Measurements from ENCODE around the gene TSGA10IP.

Gene TSGA10IP

GRCh38 chr11:65973439-65974110 is 28.3 kb downstream of the TSGA10IP start:
- no peak for DNase-seq

- no peak for DNase-seq
These were observed 30.5 kb downstream of the TSGA10IP start for GRCh38 chr11:65975771-65976170.

- DNase-seq = no peak
These were observed 31.2 kb downstream of the TSGA10IP start for GRCh38 chr11:65976216-65977176.

- no peak for DNase-seq
These were observed 32.5 kb downstream of the TSGA10IP start for GRCh38 chr11:65977621-65978390.

- DNase-seq = no peak
These were observed 33.3 kb downstream of the TSGA10IP start for GRCh38 chr11:65978391-65979238.

- no peak for DNase-seq
These were observed 34.0 kb downstream of the TSGA10IP start for GRCh38 chr11:65979261-65979759.

- DNase-seq = no peak
These were observed 35.9 kb downstream of the TSGA10IP start for GRCh38 chr11:65981101-65981740.

- DNase-seq = no peak
These were observed 36.9 kb downstream of the TSGA10IP start for GRCh38 chr11:65981972-65982823.

- no peak for DNase-seq
These were observed 37.7 kb downstream of the TSGA10IP start for GRCh38 chr11:65982824-65983588.

- no peak for DNase-seq
These were observed 38.3 kb downstream of the TSGA10IP start for GRCh38 chr11:65983589-65983987.

GRCh38 chr11:65987336-65987735 is 42.1 kb downstream of the TSGA10IP start:
- DNase-seq = no peak

- DNase-seq = peak in 49 of 51 donors; percentile 16 to 93 (median 68)
These were observed 43.7 kb downstream of the TSGA10IP start for GRCh38 chr11:65988791-65989592.

- DNase-seq = no peak
These were observed 46.8 kb downstream of the TSGA10IP start for GRCh38 chr11:65992056-65992455.

GRCh38 chr11:65997286-65997685 is 52.0 kb downstream of the TSGA10IP start:
- DNase-seq = no peak

GRCh38 chr11:66001942-66002647 is 56.8 kb downstream of the TSGA10IP start, which contains the start of the genes BANF1 and EIF1AD:
TSS of gene BANF1 (plus strand) at chr11:66002503. CDS start at chr11:66003251, 748 bp downstream.
TSS of gene EIF1AD (minus strand) at chr11:66002157. CDS start at chr11:66000389, 1,768 bp downstream.
- peak; percentile 72 to 100 (median 96) for DNase-seq

GRCh38 chr11:66002648-66003225 is 57.5 kb downstream of the TSGA10IP start:
- DNase-seq = peak in 16 of 51 donors; percentile 23 to 91 (median 60)

All from hypothalamus (tissue), 51 donors.